GM19468 (cell line): Measurements from ENCODE around the gene UTP14C.
"Not testable (repeated sequence)": the region's sequence is repeated elsewhere in the genome, so short reads cannot be mapped to it uniquely, and the experiment has no call there.

Source experiments
- ATAC-seq: cut with Tn5 transposase; IDR thresholded peaks from one replicate; pipeline ENCODE4 v1.9.1; 2021; ENCODE audit warnings: mild to moderate bottlenecking, moderate library complexity, moderate number of reproducible peaks; ENCODE audit not compliant: unreplicated experiment; ENCODE audit errors: extremely low read depth

Gene UTP14C, protein sequence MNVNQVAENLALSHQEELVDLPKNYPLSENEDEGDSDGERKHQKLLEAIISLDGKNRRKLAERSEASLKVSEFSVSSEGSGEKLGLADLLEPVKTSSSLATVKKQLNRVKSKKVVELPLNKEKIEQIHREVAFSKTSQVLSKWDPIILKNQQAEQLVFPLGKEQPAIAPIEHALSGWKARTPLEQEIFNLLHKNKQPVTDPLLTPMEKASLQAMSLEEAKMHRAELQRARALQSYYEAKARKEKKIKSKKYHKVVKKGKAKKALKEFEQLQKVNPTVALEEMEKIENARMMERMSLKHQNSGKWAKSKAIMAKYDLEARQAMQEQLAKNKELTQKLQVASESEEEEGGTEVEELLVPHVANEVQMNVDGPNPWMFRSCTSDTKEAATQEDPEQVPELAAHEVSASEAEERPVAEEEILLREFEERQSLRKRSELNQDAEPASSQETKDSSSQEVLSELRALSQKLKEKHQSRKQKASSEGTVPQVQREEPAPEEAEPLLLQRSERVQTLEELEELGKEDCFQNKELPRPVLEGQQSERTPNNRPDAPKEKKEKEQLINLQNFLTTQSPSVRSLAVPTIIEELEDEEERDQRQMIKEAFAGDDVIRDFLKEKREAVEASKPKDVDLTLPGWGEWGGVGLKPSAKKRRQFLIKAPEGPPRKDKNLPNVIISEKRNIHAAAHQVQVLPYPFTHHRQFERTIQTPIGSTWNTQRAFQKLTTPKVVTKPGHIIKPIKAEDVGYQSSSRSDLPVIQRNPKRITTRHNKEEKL

DNA sequence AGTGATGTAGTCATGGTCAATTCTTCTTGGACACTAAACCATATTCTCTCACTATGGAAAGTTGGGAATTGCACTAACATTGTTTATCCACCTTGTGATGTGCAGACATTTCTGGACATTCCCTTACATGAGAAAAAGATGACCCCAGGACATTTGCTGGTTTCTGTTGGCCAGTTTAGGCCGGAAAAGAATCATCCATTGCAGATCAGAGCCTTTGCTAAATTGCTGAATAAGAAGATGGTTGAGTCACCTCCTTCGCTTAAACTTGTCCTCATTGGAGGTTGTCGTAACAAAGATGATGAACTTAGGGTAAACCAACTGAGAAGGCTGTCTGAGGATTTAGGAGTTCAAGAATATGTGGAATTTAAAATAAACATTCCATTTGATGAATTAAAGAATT is at the start of gene UTP14C:
UTP14C (plus strand) TSS at position 211 of the 400 bp plus-strand sequence. CDS start 4,114 bp downstream, outside the sequence.
- no peak for ATAC-seq

DNA sequence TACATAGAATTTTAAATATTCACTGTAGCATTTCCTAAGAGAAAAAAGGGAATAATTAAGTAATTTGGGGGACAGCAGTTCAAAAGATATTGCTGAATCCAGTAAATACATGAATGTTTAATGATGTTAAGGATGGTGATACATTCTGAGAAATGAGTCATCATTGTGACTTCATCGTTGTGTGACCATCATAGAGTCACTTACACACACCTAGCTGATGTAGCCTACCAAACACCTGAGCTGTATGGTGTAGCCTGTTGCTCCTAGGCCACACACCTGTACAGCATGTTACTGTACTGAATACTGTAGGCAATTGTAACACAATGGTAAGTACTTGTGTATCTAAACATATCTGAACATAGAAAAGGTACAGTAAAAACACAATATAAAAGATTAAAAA is 48.1 kb upstream of the UTP14C start:
- ATAC-seq = no peak

DNA sequence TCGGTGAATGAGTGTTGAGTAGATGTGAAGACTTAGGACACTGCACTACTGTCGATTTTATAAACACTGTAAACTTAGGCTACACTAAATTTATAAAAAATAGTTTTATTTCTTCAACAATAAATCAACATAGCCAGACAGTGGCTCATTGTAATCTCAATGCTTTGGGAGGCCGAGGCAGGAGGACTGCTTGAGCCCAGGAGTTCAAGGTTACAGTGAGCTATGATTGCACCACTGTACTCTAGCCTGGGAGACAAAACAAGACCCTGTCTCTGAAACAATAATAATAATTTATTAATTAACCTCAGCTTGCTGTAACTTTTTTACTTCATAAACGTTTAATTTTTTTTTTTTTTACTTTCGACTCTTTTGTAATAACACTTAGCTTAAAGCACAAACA is 47.6 kb upstream of the UTP14C start:
- no peak for ATAC-seq

DNA sequence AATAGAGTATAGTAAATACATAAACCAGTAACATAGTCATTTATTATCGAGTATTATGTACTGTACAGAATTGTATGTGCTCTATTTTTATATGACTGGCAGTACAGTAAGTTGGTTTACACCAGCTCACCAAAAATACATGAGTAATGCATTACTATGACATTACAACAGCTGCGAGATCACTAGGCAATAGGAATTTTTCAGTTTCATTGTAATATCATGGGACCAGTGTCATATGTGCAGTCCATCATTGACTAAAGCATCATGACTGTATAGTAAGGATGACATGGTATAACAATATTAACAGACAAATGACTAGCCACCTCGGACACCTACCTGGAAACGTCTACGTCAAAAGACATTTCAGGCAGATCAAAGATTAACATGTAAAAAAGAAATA is 46.9 kb upstream of the UTP14C start:
- no peak for ATAC-seq

DNA sequence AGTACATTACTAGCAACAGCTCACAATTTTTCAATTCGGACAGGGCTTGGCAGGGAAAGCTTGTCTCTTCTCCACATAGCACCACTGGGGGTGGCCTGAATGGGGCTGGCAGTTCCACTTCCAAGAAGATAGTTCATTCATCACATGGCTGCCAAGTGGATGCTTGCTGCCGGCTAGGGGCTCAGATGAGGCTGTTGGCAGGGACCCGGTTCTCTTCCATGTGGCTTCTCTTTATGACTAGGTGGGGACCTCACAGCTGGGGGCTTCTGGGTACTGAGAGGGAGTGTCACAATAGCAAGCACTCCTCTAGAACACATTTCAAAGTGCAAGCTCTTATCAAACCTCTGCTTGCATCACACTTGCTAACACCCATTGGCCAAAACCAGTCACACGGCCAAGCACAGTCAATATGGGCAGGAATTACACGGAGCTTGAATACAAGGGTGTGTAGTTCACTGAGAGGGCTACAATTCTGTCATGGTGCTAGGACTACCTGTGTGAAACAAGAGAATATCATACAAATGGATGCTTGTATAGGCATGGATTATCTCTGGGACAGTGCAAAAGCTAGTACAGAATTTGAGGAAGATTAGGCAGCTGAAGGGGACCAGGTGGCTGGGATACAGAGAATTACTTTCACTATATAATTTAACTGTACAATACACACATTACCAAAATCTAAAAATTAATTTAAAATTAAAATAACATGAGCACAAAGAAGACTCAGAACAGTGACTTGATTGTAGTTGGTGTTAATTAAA is 45.5 kb upstream of the UTP14C start:
- ATAC-seq = no peak

DNA sequence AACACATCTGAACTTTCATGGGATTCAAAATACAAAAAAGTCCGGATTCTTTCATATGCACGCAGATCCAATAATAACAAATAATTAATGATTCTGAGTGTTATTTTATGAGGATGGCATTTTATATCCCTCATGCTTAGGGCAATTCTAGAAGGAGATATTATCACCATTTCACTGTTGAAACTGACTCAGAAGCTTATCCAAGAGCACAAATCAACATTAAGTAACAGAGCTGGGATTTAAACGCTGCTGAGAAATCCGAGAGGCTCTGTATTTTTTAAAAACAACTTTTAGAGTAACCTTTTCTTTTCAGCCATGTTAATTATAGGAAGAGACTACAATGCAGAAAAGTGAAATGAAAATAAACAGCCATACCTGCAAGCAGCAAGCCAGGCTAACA is 43.6 kb upstream of the UTP14C start:
- ATAC-seq = no peak

DNA sequence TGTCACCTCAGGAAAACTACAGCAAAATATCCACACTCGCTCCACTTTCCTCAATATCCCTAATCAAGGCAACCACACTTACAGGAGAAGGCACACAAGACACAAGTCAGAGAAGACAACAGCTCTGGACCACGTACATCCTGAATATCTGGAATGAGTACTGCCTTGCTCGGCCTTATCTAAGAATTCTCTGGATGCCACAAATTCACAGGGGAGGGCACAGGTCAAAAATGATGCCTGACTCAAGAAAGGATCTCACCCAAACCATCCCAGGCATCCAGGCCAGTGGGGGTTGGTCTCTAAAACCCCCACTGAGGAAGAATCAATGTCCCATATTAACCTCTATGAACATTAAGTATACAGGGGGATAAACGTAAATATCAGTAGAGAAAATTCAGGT is 43.1 kb upstream of the UTP14C start:
- ATAC-seq = no peak

DNA sequence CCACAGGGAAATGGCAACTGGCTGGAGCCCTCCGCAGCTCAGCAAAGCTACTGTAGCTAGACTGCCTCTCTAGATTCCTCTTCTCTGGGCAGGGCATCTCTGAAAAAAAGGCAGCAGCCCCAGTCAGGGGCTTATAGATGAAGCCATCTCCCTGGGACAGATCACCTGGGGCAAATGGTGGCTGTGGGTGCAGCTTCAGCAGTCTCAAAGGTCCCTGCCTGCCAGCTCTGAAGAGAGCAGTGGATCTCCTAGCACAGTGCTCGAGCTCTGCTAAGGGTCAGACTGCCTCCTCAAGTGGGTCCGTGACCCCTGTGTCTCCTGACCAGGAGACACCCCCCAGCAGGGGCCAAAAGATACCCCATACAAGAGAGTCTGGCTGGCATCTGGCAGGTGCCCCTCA is 41.2 kb upstream of the UTP14C start:
- ATAC-seq = not testable (repeated sequence)

DNA sequence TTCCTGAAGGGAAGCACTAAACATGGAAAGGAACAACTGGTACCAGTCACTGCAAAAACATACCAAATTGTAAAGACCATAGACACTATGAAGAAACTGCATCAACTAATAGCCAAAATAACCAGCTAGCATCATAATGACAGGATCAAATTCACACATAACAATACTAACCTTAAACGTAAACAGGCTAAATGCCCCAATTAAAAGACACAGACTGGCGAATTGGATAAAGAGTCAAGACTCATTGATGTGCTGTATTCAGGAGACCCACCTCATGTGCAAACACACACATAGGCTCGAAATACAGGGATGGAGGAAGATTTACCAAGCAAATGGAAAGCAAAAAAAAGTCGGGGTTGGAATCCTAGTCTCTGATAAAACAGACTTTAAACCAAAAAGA is 39.6 kb upstream of the UTP14C start:
- not testable (repeated sequence) for ATAC-seq

DNA sequence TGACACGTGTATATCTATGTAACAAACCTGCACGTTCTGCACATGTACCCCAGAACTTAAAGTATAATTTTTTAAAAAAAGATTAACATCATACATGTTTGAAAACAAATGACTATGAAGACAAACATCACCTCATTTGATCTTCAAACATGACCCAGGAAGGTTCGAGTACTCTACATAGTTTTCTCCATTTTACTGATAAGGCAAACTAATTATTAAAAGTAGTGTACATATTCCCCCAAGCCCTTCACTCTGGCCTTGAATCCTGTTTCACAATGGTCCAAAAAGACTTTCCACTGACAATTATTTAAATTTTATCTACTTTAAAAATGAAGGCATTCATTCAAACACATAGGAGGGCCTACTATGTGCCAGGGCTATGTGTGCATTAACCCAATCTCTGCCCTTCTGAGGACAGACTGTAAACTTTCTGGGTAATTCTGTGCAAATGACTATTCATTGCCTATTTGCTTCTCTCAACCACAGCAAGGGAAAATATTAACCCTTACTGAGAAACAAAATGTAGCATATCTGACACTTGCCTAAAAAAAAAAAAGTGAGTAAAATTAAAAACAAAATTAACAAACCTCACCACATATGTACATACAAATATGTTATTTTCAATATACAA is 35.4 kb upstream of the UTP14C start:
- no peak for ATAC-seq

DNA sequence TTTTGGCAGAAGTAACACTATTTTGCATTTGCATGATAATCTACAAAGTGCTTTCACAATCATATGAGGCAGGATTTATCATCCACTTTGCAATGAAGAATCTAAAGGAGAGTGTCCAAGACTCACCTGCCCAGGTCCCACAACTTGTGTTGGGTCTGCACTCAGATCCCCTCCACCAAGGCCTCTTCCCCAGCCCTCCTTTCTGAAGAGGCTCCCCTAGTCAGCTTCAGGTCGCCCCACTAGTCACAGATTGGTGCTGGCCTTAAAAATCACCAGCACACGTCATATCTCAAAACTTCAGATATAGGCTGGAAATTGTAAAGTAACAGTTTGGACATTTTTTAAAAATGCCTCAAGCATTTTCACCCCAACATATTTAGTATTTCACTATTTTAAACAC is 30.8 kb upstream of the UTP14C start:
- no peak for ATAC-seq

DNA sequence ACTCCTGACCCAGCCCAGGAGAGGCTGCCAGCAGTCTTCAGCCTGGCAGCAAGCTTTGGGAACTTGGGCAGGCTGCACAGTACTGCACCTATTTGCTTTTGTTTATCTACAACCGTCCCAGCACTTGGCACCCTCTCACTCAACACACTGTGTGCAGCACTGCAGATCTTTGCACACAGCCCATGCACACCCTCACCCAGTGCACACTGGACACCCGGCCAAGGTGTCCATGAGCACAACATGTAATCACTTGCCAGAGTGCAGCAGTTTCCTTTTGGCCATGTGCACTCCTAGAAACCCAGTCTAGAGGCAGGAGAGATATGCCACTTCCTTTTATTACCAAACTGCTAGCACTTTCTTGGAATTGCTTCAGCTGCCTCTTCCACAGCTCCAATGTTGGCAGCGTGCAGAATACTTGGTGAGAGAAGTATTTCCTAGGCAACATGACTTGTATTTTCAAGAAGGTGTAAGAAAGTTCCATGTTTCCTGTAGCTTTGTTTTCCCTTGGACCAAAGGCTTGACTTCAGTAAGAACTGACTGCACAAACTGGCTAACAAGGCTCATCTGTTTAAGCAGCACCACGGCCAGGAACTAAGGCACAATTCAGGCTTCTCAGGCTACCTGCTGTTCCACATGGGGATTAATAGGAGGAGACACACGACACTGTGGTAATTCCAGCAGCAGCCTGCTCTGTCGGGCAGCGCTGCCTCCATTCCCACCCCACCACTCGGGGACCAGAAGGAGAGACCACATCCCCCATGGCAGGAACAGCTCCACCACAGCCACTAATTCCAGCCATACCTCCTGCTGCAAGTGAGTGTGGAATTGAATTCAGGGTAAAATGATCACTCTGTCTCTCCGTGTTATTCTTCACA is 28.6 kb upstream of the UTP14C start:
- ATAC-seq = no peak

DNA sequence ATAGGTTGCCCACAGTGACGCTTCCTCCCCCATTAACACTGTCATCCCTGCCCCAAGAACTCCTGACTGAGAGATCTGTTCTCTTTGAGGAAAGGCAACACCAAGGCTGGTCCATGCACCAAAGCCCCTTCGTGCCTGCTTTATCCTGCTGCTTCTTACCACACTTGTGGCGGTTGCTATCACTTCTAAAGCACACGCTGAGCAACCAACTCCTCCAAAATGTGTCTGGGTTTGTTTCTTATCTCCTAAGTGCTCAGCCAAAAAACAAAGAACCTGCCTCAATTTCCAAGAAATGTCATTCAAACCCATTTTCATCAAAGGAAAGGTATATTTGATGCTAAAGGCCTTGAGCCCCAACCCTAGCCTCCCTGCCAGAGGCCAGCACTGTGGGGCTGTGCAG is 27.9 kb upstream of the UTP14C start:
- ATAC-seq = no peak

DNA sequence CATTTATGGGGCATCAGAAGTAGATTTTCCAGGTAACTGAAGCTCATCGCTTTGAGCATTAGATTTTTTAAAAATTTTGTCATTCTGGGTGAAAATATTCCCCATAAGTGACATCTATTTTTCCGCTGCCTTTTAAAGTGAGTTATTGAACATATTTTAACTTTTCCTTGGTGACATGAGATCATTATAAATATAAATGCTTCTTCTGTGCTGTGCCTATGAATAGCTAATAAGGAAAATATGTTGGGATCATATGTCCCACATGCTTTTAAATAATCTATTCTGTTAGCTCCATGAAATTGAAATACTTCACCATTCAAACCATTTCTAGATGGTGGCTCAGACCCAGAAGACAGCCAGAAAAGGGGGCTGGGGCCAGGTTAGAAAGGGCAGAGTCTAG is 27.3 kb upstream of the UTP14C start:
- ATAC-seq = no peak

DNA sequence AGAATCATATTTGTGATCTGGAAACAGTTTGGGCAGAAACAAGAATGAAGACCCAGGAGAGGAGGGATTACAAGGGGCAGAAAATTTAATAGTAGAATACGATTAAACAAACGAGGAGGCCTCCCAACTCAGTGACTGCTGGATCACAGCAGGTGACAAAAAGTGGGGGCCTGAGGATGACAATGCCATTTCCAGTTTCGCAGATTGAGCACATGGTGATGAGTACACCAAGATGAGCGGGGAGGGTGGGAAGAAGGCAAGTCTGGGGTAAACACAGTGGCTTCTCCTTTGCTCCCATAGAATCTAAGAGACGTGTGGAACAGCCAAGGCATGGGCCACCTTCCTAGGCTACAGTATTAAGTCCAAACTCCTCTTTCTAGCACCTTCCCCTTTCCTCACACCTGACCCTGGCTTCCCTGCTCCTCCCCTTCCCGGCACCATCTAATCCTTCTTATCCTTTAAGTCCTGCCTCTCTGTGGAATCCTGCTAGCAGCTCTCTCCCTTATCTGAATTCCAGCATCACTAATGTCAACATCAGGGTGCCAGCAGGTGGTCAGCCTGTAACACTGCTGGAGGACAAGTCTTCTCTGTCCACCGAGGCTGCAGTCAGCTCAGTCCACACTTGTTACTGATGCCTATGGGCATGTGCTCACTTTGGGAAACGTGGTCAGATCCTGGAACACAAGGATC is 26.7 kb upstream of the UTP14C start:
- ATAC-seq = no peak

DNA sequence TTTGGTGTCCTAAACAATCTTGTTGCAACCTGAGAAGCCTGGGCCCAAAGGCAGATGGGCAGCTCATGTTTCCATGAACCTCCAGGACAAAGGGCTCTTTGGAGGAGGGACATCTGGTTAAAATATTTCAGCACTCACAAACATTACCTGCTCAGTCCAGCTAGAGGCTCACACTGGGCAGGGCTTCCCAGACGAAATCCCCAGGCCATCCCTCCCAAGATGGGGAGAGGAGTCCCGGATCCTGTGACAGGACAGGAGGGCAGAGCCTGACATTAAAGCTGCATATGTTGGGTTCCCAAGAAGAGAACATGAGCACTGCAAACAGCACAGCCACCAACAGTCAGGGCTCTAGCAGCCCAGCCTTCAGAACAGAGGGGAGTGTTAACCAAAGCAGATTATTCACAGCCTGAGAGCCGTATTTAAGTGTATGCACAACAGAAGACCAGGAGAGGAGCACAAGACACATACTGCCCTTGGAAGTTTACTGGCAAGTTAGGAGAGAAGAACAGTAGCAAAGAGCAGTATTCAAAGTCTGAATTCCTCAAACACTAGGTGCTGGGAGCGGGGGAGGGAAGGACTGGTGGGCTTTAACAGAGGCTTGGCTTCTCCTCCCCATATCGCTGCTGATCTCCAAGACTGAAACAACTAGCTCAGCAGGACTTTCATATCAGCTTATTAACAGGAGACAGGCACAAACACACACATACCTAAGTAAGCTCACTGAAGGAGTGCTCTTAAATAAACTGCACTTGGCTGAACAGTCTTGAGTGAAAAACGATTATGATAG is 25.6 kb upstream of the UTP14C start:
- no peak for ATAC-seq

DNA sequence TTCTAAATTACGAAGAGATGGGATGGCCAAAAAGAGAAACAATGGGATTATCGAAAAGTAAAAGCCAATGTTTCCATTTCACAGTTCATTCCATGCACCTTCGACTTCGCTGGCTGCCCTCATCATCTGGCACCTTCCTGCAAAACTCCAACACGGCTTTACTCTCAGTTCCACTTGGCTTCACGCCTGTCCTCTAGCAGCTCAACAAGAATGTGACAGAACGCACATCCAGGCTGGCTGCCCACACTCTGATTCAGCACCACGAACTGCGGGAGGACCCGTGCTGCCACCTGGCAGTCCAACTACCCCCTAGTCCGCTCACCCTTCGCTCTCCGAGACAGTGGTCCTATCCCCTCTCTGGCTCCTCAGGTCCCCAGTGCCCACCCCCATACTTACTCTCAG is 25.0 kb upstream of the UTP14C start:
- ATAC-seq = no peak

DNA sequence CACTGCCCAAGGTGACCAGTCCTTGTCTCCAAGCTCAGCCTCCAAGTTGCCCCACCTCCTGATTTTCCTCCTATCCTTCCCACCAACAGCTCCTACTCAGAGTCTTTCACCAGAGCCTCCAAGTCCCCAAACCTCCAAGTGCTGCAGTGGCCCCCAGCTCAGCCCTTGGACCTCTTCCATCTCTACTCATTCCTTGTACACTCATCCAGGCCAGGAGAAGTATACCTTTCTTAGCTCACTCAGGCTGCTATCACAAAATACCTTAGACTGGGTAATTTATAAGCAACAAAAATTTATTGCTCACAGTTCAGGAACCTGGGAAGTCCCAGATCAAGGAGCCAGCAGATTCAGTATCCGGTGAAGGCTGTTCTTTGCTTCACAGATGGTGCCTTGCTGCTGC is 24.6 kb upstream of the UTP14C start:
- no peak for ATAC-seq
